Esophagus muscularis mucosa (tissue), 4 donors: Measurements from ENCODE around the gene RAP2A. TPM values are rescaled to one million over a fixed set of nuclear protein-coding genes. Genes with fewer than 3 reads are reported as not detected.
A peak's percentile ranks its signal among the peaks of the same experiment; 100 is the strongest.

Experiments
- DNase-seq: peaks from one replicate; pipeline ENCODE4 v3.0.0-alpha.2; 2017; ENCODE audit errors: extremely low spot score
- H3K27ac ChIP-seq, 4 donors: fragments of 200-600 bp; sonication (generic); replicated peaks in 1 of 4; 1 replicate in 3 of 4; 2 replicates in 1 of 4; pipeline ENCODE4 v1.5.1; 2016 to 2019; ENCODE audit warnings: mild to moderate bottlenecking in 1 of 4
- H3K27me3 ChIP-seq, 4 donors: fragments of 200-600 bp; sonication (generic); one replicate each; pipeline versions ENCODE4 v1.5.1 to v1.6.0; 2016 to 2019
- H3K36me3 ChIP-seq, 4 donors: fragments of 200-600 bp; sonication (generic); one replicate each; pipeline ENCODE4 v1.5.1; 2016 to 2019
- H3K4me1 ChIP-seq, 4 donors: fragments of 200-600 bp; sonication (generic); one replicate each; pipeline ENCODE4 v1.5.1; 2016 to 2019
- H3K4me3 ChIP-seq, 4 donors: fragments of 200-600 bp; sonication (generic); 1 replicate in 2 of 4; 2 replicates in 2 of 4; pipeline ENCODE4 v1.5.1; 2016 to 2019; ENCODE audit warnings: mild to moderate bottlenecking in 4 of 4, moderate library complexity in 1 of 4
- H3K9me3 ChIP-seq, 4 donors: fragments of 200-600 bp; sonication (generic); 1 replicate in 3 of 4; 2 replicates in 1 of 4; pipeline ENCODE4 v1.5.1; 2016 to 2019
- EP300 ChIP-seq: sonication (generic); formaldehyde crosslinking; IDR thresholded peaks from one replicate; pipeline ENCODE4 v1.6.1; 2017; ENCODE audit warnings: antibody characterized with exemption
- POLR2A ChIP-seq: fragments of 450-650 bp; IDR thresholded peaks from one replicate; pipeline ENCODE4 v1.6.1; 2017; ENCODE audit warnings: antibody characterized with exemption, moderate library complexity, mild to moderate bottlenecking, low read depth
- POLR2AphosphoS5 ChIP-seq, 2 donors: sonication (generic); formaldehyde crosslinking; IDR thresholded peaks; one replicate each; pipeline ENCODE4 v1.6.1; 2017; ENCODE audit warnings: antibody characterized with exemption in 2 of 2
- WGBS: methylation state at CpG from one replicate; pipeline ENCODE4 v1.1.5; 2018; 5-methylcytosine and 5-hydroxymethylcytosine counted together
- intact Hi-C: fragments of 100-400 bp; cut with DNase I; formaldehyde crosslinking; loops from one replicate; pipeline ENCODE4 v1.15.1; 2023
- total RNA-seq, 4 donors: library from RNA; depleted of rRNA; stranded (reverse); fragments of >200 nt; gene quantifications; one replicate each; pipeline versions ENCODE4 v1.1.0 to v1.2.1, GENCODE V29; 2016
- TF ChIP-seq, protein P1 (sequence below), 3 experiments: fragments of 200-600 bp in 2 of 3; fragments of 450-650 bp in 1 of 3; sonication (generic) in 2 of 3; IDR thresholded peaks; one replicate each; pipeline ENCODE4 v1.5.1; 2017 to 2019; ENCODE audit warnings: antibody characterized with exemption in 3 of 3, mild to moderate bottlenecking in 2 of 3, moderate library complexity in 1 of 3

RAP2A gene
- total RNA-seq, 4 donors from 2014 or later = 24.1 to 27.8 (median 26.0) TPM

GRCh38 chr13:97386801-97387484 lies 47.0 kb upstream of the RAP2A start:
- intact Hi-C loops = no loop called here
- Histone ChIP-seq H3K27ac (peak overlapping the region in 3 of 4 donors; percentile 31 to 53 (median 35)), H3K4me1 (peaks cover 3 to 33% (median 16%) of the 10 kb centered on the region in 4 donors), H3K4me3 (no peak overlapping the region), H3K9me3 (no peaks in the 10 kb centered on the region), H3K27me3 (no peaks in the 10 kb centered on the region), H3K36me3 (peaks cover 7 to 37% (median 16%) of the 10 kb centered on the region in 4 donors)
- WGBS = 73% methylated on average over 4 of the region's 4 CpGs
- TF ChIP-seq POLR2A (no peak), POLR2AphosphoS5 (IDR thresholded peaks at IDR 0.05) (no peak), EP300 (no peak)
- TF ChIP-seq, protein P1, sequence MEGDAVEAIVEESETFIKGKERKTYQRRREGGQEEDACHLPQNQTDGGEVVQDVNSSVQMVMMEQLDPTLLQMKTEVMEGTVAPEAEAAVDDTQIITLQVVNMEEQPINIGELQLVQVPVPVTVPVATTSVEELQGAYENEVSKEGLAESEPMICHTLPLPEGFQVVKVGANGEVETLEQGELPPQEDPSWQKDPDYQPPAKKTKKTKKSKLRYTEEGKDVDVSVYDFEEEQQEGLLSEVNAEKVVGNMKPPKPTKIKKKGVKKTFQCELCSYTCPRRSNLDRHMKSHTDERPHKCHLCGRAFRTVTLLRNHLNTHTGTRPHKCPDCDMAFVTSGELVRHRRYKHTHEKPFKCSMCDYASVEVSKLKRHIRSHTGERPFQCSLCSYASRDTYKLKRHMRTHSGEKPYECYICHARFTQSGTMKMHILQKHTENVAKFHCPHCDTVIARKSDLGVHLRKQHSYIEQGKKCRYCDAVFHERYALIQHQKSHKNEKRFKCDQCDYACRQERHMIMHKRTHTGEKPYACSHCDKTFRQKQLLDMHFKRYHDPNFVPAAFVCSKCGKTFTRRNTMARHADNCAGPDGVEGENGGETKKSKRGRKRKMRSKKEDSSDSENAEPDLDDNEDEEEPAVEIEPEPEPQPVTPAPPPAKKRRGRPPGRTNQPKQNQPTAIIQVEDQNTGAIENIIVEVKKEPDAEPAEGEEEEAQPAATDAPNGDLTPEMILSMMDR (IDR thresholded peaks at IDR 0.05) = no peak
- no peak for DNase-seq

DNA sequence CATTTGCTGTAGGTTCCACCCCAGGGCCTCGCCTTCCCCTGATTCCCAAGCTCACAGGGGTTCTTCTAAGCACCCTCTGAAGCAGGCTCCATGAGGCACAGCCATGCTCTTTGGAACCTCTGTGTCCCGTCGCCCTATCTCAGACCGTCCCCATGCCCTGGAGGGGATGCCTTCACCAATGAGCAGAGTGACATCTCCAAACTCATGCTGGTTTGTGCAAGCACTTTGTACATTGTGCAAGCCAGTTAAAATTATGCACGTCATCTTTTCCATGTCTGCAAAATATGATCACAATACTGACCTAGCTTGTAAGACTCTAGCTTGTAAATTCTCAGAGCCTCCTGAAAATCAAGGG lies 46.5 kb upstream of the RAP2A start:
- H3K27ac ChIP-seq = peak overlapping the region in 3 of 4 donors; percentile 31 to 53 (median 35)
- WGBS = 91% methylated on average over 5 of the region's 5 CpGs
- DNase-seq = no peak
- H3K9me3 ChIP-seq = no peaks in the 10 kb centered on the region
- H3K27me3 ChIP-seq = no peaks in the 10 kb centered on the region
- no peak overlapping the region for H3K4me3 ChIP-seq
- H3K36me3 ChIP-seq = peaks cover 3 to 32% (median 14%) of the 10 kb centered on the region in 4 donors
- TF ChIP-seq EP300 = no peak
- TF ChIP-seq POLR2AphosphoS5 (IDR thresholded peaks at IDR 0.05) = peak in 1 of 2 donors; percentile 30
- no peak for TF ChIP-seq POLR2A
- TF ChIP-seq, protein P1 (IDR thresholded peaks at IDR 0.05) = no peak
- H3K4me1 ChIP-seq = peaks cover 3 to 33% (median 16%) of the 10 kb centered on the region in 4 donors
- intact Hi-C loops = no loop called here

DNA sequence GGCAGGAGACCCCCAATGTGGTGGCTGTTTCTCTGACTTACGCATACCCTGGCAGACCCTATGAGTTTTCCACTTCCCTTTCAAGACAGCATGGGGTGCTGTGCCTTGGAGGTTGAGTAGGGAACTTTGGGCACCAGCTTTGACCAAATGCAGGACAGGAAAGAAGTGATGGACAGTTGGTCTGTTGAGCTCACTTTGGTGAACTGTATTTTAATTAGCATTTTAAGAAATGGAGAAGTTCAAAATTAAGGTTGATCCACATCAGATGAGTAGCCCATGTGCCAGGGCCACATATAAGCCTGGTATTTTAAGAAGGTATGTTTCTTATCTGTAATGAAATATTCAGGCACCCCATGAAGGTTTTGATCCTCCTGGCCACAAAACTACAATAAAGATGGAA lies 46.1 kb upstream of the RAP2A start:
- 79% methylated on average over 1 of the region's 1 CpG for WGBS
- peak overlapping the region in 1 of 4 donors; percentile 31 for H3K27ac ChIP-seq
- DNase-seq = no peak
- no peak overlapping the region for H3K4me3 ChIP-seq
- H3K36me3 ChIP-seq = peaks cover 0 to 28% (median 11%) of the 10 kb centered on the region in 4 donors
- no peak for TF ChIP-seq POLR2A
- intact Hi-C loops = no loop called here
- H3K4me1 ChIP-seq = peaks cover 3 to 33% (median 16%) of the 10 kb centered on the region in 4 donors
- H3K9me3 ChIP-seq = no peaks in the 10 kb centered on the region
- no peaks in the 10 kb centered on the region for H3K27me3 ChIP-seq

- Histone ChIP-seq H3K4me3 (no peak overlapping the region), H3K27ac (no peak overlapping the region), H3K36me3 (peaks cover 0 to 30% (median 9%) of the 10 kb centered on the region in 4 donors), H3K9me3 (no peaks in the 10 kb centered on the region), H3K27me3 (no peaks in the 10 kb centered on the region), H3K4me1 (peaks cover 3 to 33% (median 16%) of the 10 kb centered on the region in 4 donors)
- intact Hi-C loops = no loop called here
- DNase-seq = no peak
- no peak for TF ChIP-seq POLR2A
- WGBS = 65% methylated on average over 3 of the region's 3 CpGs
These were observed 45.6 kb upstream of the RAP2A start for GRCh38 chr13:97388373-97388772.

- Histone ChIP-seq H3K4me1 (peaks cover 0 to 7% (median 3%) of the 10 kb centered on the region in 4 donors), H3K9me3 (no peaks in the 10 kb centered on the region), H3K36me3 (peaks cover 0 to 34% (median 9%) of the 10 kb centered on the region in 4 donors), H3K4me3 (no peak overlapping the region), H3K27me3 (no peaks in the 10 kb centered on the region), H3K27ac (no peak overlapping the region)
- no peak for DNase-seq
- intact Hi-C loops = no loop called here
- TF ChIP-seq POLR2A (no peak), EP300 (no peak), POLR2AphosphoS5 (IDR thresholded peaks at IDR 0.05) (no peak)
- TF ChIP-seq, protein P1 (IDR thresholded peaks at IDR 0.05) = no peak
- 78% methylated on average over 3 of the region's 3 CpGs for WGBS
These were observed 42.9 kb upstream of the RAP2A start for GRCh38 chr13:97390941-97391600.
